VCaP (cell line): ENCODE results near the gene LYPD5.
"Not testable (repeated sequence)": the region's sequence is repeated elsewhere in the genome, so short reads cannot be mapped to it uniquely, and the experiment has no call there.

Source experiments
- H3K27ac ChIP-seq: fragments of 450-650 bp; 2 replicates; pipeline ENCODE4 v1.5.1; 2017
- CTCF ChIP-seq: fragments of 450-650 bp; conservative IDR thresholded peaks from 2 replicates; pipeline ENCODE4 v1.5.1; 2017; ENCODE audit warnings: mild to moderate bottlenecking, moderate library complexity

LYPD5 gene

GRCh38 chr19:43765109-43765876 lies 37.0 kb downstream of the LYPD5 start:
- no peak for TF ChIP-seq CTCF
- no peak overlapping the region for H3K27ac ChIP-seq

GRCh38 chr19:43764684-43765083 lies 37.6 kb downstream of the LYPD5 start:
- H3K27ac ChIP-seq, result not testable (repeated sequence)

DNA sequence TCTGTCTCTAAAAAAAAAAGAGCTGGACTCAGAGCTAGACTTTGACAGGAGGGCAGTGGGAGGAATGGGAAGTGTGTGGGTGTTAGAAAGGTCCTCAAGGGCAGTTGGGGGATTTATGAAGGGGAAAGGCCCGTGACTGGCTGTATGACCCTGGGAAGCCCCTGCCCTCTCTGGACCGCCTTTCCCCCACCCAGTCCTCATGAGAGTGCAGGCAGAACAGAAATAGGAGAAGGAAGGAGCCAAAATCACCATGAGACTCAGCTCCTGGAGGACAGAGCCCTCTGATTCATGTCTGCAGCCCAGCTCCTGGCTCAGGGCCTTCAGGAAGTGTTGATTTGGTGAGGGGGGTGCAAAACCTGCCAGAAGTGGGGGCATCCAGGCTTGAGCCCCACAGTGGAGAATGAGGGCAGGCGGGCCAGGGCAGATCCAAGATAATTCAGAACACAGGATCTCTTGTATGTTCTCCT lies 38.7 kb downstream of the LYPD5 start:
- no peak for TF ChIP-seq CTCF
- no peak overlapping the region for H3K27ac ChIP-seq

GRCh38 chr19:43762814-43763213 lies 39.4 kb downstream of the LYPD5 start:
- no peak overlapping the region for H3K27ac ChIP-seq
- no peak for TF ChIP-seq CTCF

DNA sequence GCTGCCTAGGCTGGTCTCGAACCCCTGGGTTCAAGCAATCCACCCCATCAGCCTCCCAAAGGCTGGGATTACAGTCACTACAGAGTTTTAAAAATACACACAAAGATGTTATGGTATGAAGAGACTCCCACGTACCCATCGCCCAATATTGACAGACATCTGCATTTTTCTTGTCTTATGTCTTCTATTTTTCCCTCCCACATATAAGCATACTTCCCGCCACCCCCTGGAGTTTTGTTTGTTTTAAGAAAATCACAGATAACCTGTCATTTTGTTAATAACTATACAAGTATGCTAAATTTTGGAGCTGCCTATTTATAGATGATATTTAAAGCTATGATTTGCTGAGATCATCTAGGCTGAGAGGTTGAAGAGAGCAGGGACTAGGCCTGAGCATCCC lies 41.3 kb downstream of the LYPD5 start:
- no peak for TF ChIP-seq CTCF
- H3K27ac ChIP-seq, result no peak overlapping the region

GRCh38 chr19:43759515-43759914 lies 42.7 kb downstream of the LYPD5 start:
- peak; percentile 57 for TF ChIP-seq CTCF
- H3K27ac ChIP-seq, result peak overlapping the region; percentile 17; the same call in 1 of the 2 replicates

DNA sequence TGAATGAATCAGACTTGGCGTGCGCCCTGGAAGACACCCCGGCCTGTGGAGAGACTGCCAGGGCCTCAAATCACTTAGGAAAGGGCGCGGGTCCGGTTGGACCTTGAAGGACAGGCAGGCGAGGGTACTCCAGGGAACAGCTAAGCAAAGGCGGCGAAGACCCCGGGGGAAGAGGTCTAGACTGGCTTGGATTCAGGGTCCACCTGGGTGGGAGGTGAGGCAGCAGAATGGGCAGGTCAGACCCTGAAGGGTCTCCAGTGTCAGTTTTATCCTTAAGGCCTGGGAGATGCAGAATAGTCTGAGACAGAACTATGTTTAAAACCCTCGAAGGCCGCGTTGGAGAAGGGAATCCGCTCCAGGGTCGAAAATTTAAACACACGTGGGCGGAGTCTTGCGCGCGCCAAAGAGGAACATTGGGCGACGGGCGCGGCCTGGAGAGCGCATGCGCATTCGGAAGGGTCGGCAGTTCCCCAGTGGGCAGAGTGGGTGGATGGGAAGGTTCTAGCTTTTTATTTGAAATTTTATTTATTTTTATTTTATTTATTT lies 46.9 kb downstream of the LYPD5 start:
- H3K27ac ChIP-seq, result peak overlapping the region; percentile 99
- TF ChIP-seq CTCF, result no peak
